Measurements from ENCODE around the gene ATXN7L1. TPM values are rescaled to one million over a fixed set of nuclear protein-coding genes. Genes with fewer than 3 reads are reported as not detected.

ATXN7L1 gene
- total RNA-seq, 1 experiment from 2014 or later = 14.6 TPM

DNA sequence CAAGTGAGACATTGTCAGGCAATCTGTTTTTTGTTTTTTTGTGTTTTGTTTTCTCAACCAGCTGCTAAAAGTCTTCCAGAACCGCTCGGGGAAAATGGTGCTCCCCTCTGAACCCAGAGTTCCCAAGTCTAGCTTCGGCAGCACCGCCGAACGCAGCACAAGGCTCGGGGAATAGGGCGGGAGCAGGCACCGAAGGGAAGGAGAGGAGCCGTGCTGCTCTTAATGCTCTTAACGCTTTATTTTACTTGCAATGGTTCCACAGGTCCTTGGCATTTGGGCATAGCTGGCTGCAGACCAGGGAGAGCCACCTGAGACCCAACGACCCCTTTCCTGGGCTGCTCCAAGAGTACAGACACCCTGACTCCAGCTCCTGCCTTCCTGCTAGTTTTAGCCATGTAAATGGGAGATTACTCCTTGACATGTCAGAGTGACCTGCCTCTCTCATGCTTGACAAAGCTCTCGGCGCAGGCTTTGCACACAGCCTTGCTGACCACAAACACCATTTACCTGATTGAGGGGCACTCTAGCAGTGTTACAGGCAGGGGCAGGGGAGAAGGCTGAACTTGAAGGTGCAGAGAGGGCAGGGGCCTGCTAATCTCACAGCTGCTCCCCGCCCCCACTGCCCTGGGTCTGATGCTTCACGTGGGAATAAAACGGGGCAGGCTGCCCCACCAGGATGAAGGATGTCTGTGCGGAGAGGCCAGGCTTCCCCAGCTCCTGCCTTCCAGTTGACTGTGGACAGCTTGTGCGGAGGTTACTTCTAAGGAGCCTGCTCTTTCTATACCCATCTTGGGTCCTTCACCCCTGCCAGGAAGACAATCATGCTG is 236.5 kb downstream of the ATXN7L1 start:
- H3K27me3 ChIP-seq (ENCODE audit: insufficient read depth, low read depth) = no peaks in the 10 kb centered on the region
- H3K27ac ChIP-seq = no peak overlapping the region
- ChIA-PET CTCF (no interaction called here), POLR2A (ENCODE audit: unreplicated experiment) (no interaction called here)
- no peaks in the 10 kb centered on the region; the same call in 1 of the 2 replicates for H3K9me2 ChIP-seq (ENCODE audit: insufficient read depth)
- no peaks in the 10 kb centered on the region for H3F3A ChIP-seq (ENCODE audit: insufficient read depth, low read depth)
- no peak overlapping the region for H3K4me2 ChIP-seq
- no peaks in the 10 kb centered on the region for H3K79me2 ChIP-seq (ENCODE audit: low read depth)
- no peak for DNase-seq
- no peak overlapping the region for H2AFZ ChIP-seq
- H3K4me1 ChIP-seq (replicated peaks; ENCODE audit: insufficient read depth) = no peaks in the 10 kb centered on the region
- BruUV-seq (replicated peaks) = no TSS peak
- no peaks in the 10 kb centered on the region for H3K36me3 ChIP-seq (ENCODE audit: low read depth)
- no peaks in the 10 kb centered on the region for H4K20me1 ChIP-seq (ENCODE audit: insufficient read depth)
- no peak for TF ChIP-seq EZH2 (IDR thresholded peaks at IDR 0.05; ENCODE audit: low read depth)
- TF ChIP-seq, protein P1, sequence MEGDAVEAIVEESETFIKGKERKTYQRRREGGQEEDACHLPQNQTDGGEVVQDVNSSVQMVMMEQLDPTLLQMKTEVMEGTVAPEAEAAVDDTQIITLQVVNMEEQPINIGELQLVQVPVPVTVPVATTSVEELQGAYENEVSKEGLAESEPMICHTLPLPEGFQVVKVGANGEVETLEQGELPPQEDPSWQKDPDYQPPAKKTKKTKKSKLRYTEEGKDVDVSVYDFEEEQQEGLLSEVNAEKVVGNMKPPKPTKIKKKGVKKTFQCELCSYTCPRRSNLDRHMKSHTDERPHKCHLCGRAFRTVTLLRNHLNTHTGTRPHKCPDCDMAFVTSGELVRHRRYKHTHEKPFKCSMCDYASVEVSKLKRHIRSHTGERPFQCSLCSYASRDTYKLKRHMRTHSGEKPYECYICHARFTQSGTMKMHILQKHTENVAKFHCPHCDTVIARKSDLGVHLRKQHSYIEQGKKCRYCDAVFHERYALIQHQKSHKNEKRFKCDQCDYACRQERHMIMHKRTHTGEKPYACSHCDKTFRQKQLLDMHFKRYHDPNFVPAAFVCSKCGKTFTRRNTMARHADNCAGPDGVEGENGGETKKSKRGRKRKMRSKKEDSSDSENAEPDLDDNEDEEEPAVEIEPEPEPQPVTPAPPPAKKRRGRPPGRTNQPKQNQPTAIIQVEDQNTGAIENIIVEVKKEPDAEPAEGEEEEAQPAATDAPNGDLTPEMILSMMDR (conservative IDR thresholded peaks at IDR 0.05) = no peak
- no peak overlapping the region for H3K4me3 ChIP-seq
- intact Hi-C loops (cut with micrococcal nuclease; ENCODE audit: unreplicated experiment) = loop anchor here (10.0 kb wide), 1 partner anchor 695 kb away; no protein-coding TSS in a partner anchor
- no peaks in the 10 kb centered on the region for H3K9me3 ChIP-seq (ENCODE audit: insufficient read depth, low read depth)

DNA sequence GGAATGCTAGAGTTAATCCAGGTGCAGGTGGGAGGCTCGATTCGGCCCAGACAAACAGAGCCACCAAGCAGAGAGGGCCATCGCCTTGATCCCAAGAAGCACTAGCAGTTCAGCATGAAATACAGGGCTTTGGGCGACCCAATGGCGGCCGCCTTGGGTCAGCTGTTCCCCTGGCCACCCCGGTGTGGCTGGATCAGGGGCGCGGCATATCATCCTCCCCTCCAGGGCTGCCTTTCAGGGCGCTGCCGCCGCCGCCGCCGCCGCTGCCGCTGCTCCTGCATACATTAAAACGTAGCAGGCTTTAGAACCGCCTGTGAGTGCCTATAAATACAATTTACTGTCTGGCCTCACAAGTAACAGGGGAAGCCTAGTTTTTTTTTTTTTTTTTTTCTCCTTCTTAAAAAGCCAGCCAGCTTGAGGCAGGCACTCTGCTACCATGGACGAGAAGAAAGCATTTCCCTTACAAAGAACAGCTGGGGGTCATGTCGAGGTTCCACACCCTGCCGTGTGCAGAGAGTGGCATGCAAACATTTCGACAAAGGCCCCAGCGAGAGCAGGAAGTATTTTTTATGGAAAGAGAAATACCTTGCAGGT is 237.4 kb downstream of the ATXN7L1 start:
- POLR2A ChIA-PET (ENCODE audit: unreplicated experiment) = no interaction called here
- no peak for TF ChIP-seq EZH2 (IDR thresholded peaks at IDR 0.05; ENCODE audit: low read depth)
- TF ChIP-seq, protein P1 (conservative IDR thresholded peaks at IDR 0.05) = no peak
- intact Hi-C loops (cut with micrococcal nuclease; ENCODE audit: unreplicated experiment) = no loop called here

DNA sequence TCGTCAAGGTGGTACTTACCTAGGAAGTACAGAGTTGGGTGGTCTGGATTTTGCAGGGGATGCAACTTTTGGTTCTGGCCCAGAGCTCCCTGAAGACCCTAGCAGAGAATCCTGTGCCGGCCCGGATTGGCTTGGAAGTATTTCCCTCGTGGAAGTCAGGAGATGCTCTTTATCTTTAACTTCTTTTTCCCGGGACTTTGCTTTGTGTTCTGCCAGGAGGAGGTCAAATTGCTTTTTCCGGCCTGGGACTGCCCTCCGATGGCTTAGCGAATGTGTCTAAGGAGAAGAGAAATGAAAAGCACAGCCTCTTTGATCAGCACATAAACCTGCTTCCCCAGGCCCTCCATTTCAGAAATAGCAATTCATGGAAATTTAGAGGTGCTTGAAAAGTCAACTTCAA is 238.1 kb downstream of the ATXN7L1 start:
- no peak for TF ChIP-seq EZH2 (IDR thresholded peaks at IDR 0.05; ENCODE audit: low read depth)
- TF ChIP-seq, protein P1 (conservative IDR thresholded peaks at IDR 0.05) = no peak
- Histone ChIP-seq H3K36me3 (ENCODE audit: low read depth) (no peaks in the 10 kb centered on the region), H3F3A (ENCODE audit: insufficient read depth, low read depth) (no peaks in the 10 kb centered on the region), H3K4me1 (replicated peaks; ENCODE audit: insufficient read depth) (no peaks in the 10 kb centered on the region), H2AFZ (no peak overlapping the region), H3K4me2 (no peak overlapping the region), H3K9me2 (ENCODE audit: insufficient read depth) (no peaks in the 10 kb centered on the region; the same call in 1 of the 2 replicates), H3K9me3 (ENCODE audit: insufficient read depth, low read depth) (no peaks in the 10 kb centered on the region), H3K79me2 (ENCODE audit: low read depth) (no peaks in the 10 kb centered on the region), H3K27ac (no peak overlapping the region), H4K20me1 (ENCODE audit: insufficient read depth) (no peaks in the 10 kb centered on the region), H3K27me3 (ENCODE audit: insufficient read depth, low read depth) (no peaks in the 10 kb centered on the region), H3K4me3 (no peak overlapping the region)
- intact Hi-C loops (cut with micrococcal nuclease; ENCODE audit: unreplicated experiment) = no loop called here
- no peak for DNase-seq
- ChIA-PET POLR2A (ENCODE audit: unreplicated experiment) (no interaction called here), CTCF (no interaction called here)
- BruUV-seq (replicated peaks) = no TSS peak

More for the DNA sequence above, 237.4 kb downstream of the ATXN7L1 start:
- Histone ChIP-seq H4K20me1 (ENCODE audit: insufficient read depth) (no peaks in the 10 kb centered on the region), H2AFZ (no peak overlapping the region), H3K27ac (no peak overlapping the region), H3K36me3 (ENCODE audit: low read depth) (no peaks in the 10 kb centered on the region), H3K27me3 (ENCODE audit: insufficient read depth, low read depth) (no peaks in the 10 kb centered on the region), H3K4me2 (no peak overlapping the region), H3F3A (ENCODE audit: insufficient read depth, low read depth) (no peaks in the 10 kb centered on the region), H3K4me3 (no peak overlapping the region), H3K9me3 (ENCODE audit: insufficient read depth, low read depth) (no peaks in the 10 kb centered on the region), H3K79me2 (ENCODE audit: low read depth) (no peaks in the 10 kb centered on the region), H3K9me2 (ENCODE audit: insufficient read depth) (no peaks in the 10 kb centered on the region; the same call in 1 of the 2 replicates), H3K4me1 (replicated peaks; ENCODE audit: insufficient read depth) (no peaks in the 10 kb centered on the region)
- peak; percentile 16 to 61 for DNase-seq
- BruUV-seq (replicated peaks) = no TSS peak
- CTCF ChIA-PET = no interaction called here
